H1 (cell line): ENCODE results near the gene CRYBB3. TPM values are rescaled to one million over a fixed set of nuclear protein-coding genes. Genes with fewer than 3 reads are reported as not detected.

Source experiments
- CTCF ChIA-PET: fragments of 300-600 bp; sonication (Branson Sonifier 250); formaldehyde crosslinking; loops from one replicate; lab custom pipeline; 2021; ENCODE audit not compliant: partially characterized antibody; lab: Charles Lee
- POLR2A ChIA-PET: fragments of 300-600 bp; sonication (Branson Sonifier 250); formaldehyde crosslinking; loops from one replicate; lab custom pipeline; 2021; ENCODE audit warnings: inconsistent platforms; ENCODE audit not compliant: partially characterized antibody; lab: Charles Lee
- DNase-seq, 2 experiments: peaks; one replicate each; pipeline versions ENCODE4 v3.0.0 to v3.0.0-alpha.2; 2010 to 2022; ENCODE audit warnings: low spot score in 2 of 2, low read depth in 1 of 2, mixed read lengths in 1 of 2
- FAIRE-seq: peaks from 2 replicates; lab custom pipeline; 2011; peaks lifted over from hg19 to GRCh38; lab: Jason Lieb, UNC
- H2AFZ ChIP-seq: 2 replicates; pipeline ENCODE4 v1.8.1; 2012; ENCODE audit warnings: low read length, inconsistent platforms
- H2AK5ac ChIP-seq: 2 replicates; pipeline ENCODE4 v1.6.1; 2013; ENCODE audit warnings: low read depth, low read length
- H2BK120ac ChIP-seq: replicated peaks from 2 replicates; pipeline ENCODE3; 2013; ENCODE audit warnings: low read depth, low read length, inconsistent platforms
- H2BK12ac ChIP-seq: 2 replicates; pipeline ENCODE4 v1.6.1; 2013; ENCODE audit warnings: low read depth, low read length
- H2BK15ac ChIP-seq: 2 replicates; pipeline ENCODE4 v1.6.1; 2013; ENCODE audit warnings: low read length
- H2BK20ac ChIP-seq: 2 replicates; pipeline ENCODE4 v1.6.1; 2013; ENCODE audit warnings: low read length
- H2BK5ac ChIP-seq: 2 replicates; pipeline ENCODE4 v1.6.1; 2013; ENCODE audit warnings: low read depth, low read length
- H3K14ac ChIP-seq: 2 replicates; pipeline ENCODE4 v1.6.1; 2013; ENCODE audit warnings: inconsistent platforms; ENCODE audit not compliant: insufficient read length
- H3K18ac ChIP-seq: 2 replicates; pipeline ENCODE4 v1.6.1; 2013; ENCODE audit warnings: low read length; ENCODE audit errors: extremely low read depth
- H3K23ac ChIP-seq: 2 replicates; pipeline ENCODE4 v1.6.1; 2013; ENCODE audit warnings: inconsistent platforms; ENCODE audit not compliant: insufficient read length
- H3K23me2 ChIP-seq: 2 replicates; pipeline ENCODE4 v1.6.1; 2013; ENCODE audit warnings: low read depth, low read length
- H3K27ac ChIP-seq: 2 replicates; pipeline ENCODE4 v1.6.1; 2011; ENCODE audit warnings: low read depth, low read length, inconsistent platforms
- H3K27me3 ChIP-seq, 4 experiments: replicated peaks in 1 of 4; 1 replicate in 1 of 4; 2 replicates in 3 of 4; pipeline versions ENCODE4 v1.6.1 to v1.8.1; 2011 to 2013; ENCODE audit warnings: low read length in 3 of 4, mild to moderate bottlenecking in 3 of 4, inconsistent platforms in 2 of 4, mixed read lengths in 2 of 4, moderate library complexity in 1 of 4; ENCODE audit not compliant: control insufficient read depth in 3 of 4, insufficient read depth in 3 of 4; ENCODE audit errors: extremely low read depth in 1 of 4
- H3K36me3 ChIP-seq, 4 experiments: 2 replicates each; pipeline versions ENCODE4 v1.6.1 to v1.8.1; 2011 to 2013; ENCODE audit warnings: mild to moderate bottlenecking in 4 of 4, low read length in 3 of 4, moderate library complexity in 2 of 4, control low read depth in 1 of 4, inconsistent platforms in 1 of 4; ENCODE audit not compliant: insufficient read depth in 4 of 4, control insufficient read depth in 2 of 4
- H3K4ac ChIP-seq: replicated peaks from 2 replicates; pipeline ENCODE3; 2013; ENCODE audit warnings: low read length, low read depth, mixed read lengths, inconsistent platforms; ENCODE audit not compliant: insufficient read length
- H3K4me1 ChIP-seq, 4 experiments: replicated peaks in 1 of 4; 1 replicate in 1 of 4; 2 replicates in 3 of 4; pipeline versions ENCODE4 v1.6.1 to v1.8.1; 2011 to 2013; ENCODE audit warnings: low read length in 3 of 4, inconsistent platforms in 2 of 4, mixed read lengths in 1 of 4; ENCODE audit not compliant: insufficient read depth in 4 of 4, control insufficient read depth in 3 of 4
- H3K4me2 ChIP-seq, 2 experiments: 2 replicates each; pipeline versions ENCODE4 v1.6.1 to v1.8.1; 2011 to 2013; ENCODE audit warnings: low read depth in 2 of 2, low read length in 2 of 2, control low read depth in 1 of 2, inconsistent platforms in 1 of 2, mild to moderate bottlenecking in 1 of 2; ENCODE audit not compliant: insufficient read depth in 1 of 2
- H3K4me3 ChIP-seq, 4 experiments: fragments of 200-600, 300-600 bp in 1 of 4; sonication (generic), shearing (Covaris generic), sonication (Bioruptor Twin) in 1 of 4; 2 replicates each; pipeline versions ENCODE4 v1.5.1 to v1.8.1; 2011 to 2016; ENCODE audit warnings: low read length in 4 of 4, low read depth in 3 of 4, control low read depth in 2 of 4, inconsistent platforms in 2 of 4, mild to moderate bottlenecking in 2 of 4, mixed read lengths in 1 of 4, moderate library complexity in 1 of 4; ENCODE audit not compliant: insufficient read depth in 2 of 4; ENCODE audit errors: extremely low read depth in 1 of 4
- H3K56ac ChIP-seq: replicated peaks from 2 replicates; pipeline ENCODE3; 2013; ENCODE audit warnings: low read depth, mild to moderate bottlenecking, mixed read lengths, low read length, inconsistent platforms; ENCODE audit not compliant: insufficient read length
- H3K79me1 ChIP-seq: 2 replicates; pipeline ENCODE4 v1.6.1; 2013; ENCODE audit warnings: low read depth, low read length, control low read depth
- H3K79me2 ChIP-seq, 2 experiments: 2 replicates each; pipeline versions ENCODE4 v1.6.1 to v1.8.1; 2012 to 2013; ENCODE audit warnings: low read length in 2 of 2, mild to moderate bottlenecking in 2 of 2, inconsistent platforms in 1 of 2; ENCODE audit not compliant: insufficient read depth in 2 of 2, control insufficient read depth in 1 of 2
- H3K9ac ChIP-seq, 4 experiments: replicated peaks in 1 of 4; 1 replicate in 1 of 4; 2 replicates in 3 of 4; pipeline versions ENCODE4 v1.6.1 to v1.8.1; 2011 to 2013; ENCODE audit warnings: low read depth in 3 of 4, low read length in 3 of 4, control low read depth in 2 of 4, mild to moderate bottlenecking in 2 of 4, moderate library complexity in 2 of 4, inconsistent platforms in 1 of 4; ENCODE audit errors: extremely low read depth in 1 of 4
- H3K9me3 ChIP-seq, 2 experiments: 2 replicates each; pipeline versions ENCODE4 v1.6.1 to v1.8.1; 2012 to 2013; ENCODE audit warnings: mild to moderate bottlenecking in 2 of 2, moderate library complexity in 2 of 2, control low read depth in 1 of 2, inconsistent platforms in 1 of 2, low read depth in 1 of 2, low read length in 1 of 2, mixed read lengths in 1 of 2; ENCODE audit not compliant: insufficient read depth in 2 of 2
- H4K20me1 ChIP-seq, 2 experiments: replicated peaks in 1 of 2; 2 replicates each; pipeline versions ENCODE3 to v1.8.1; 2011 to 2013; ENCODE audit warnings: inconsistent platforms in 2 of 2, low read length in 2 of 2, mild to moderate bottlenecking in 1 of 2; ENCODE audit not compliant: insufficient read depth in 2 of 2, control insufficient read depth in 1 of 2
- H4K5ac ChIP-seq: 2 replicates; pipeline ENCODE4 v1.6.1; 2013; ENCODE audit warnings: low read length, low read depth, mixed read lengths, inconsistent platforms; ENCODE audit not compliant: insufficient read length
- H4K8ac ChIP-seq: 2 replicates; pipeline ENCODE4 v1.8.0; 2013; ENCODE audit warnings: mild to moderate bottlenecking, moderate library complexity, low read length, inconsistent platforms; ENCODE audit not compliant: insufficient read depth; ENCODE audit errors: extremely low read depth
- H4K91ac ChIP-seq: replicated peaks from 2 replicates; pipeline ENCODE3; 2013; ENCODE audit warnings: low read length, mixed read lengths, inconsistent platforms; ENCODE audit not compliant: insufficient read length
- BCL11A ChIP-seq, 2 experiments: IDR thresholded peaks; one replicate each; pipeline ENCODE4 v1.6.1; 2011; ENCODE audit warnings: low read depth in 2 of 2, low read length in 2 of 2, mild to moderate bottlenecking in 2 of 2
- BRCA1 ChIP-seq: IDR thresholded peaks from 2 replicates; pipeline ENCODE4 v1.6.1; 2012; ENCODE audit warnings: low read depth, low read length, improper control_type of control experiment
- CHD1 ChIP-seq: IDR thresholded peaks from 2 replicates; pipeline ENCODE4 v1.6.1; 2012; ENCODE audit warnings: low read depth, low read length, improper control_type of control experiment
- GABPA ChIP-seq: IDR thresholded peaks from 2 replicates; pipeline ENCODE4 v1.6.1; 2011; ENCODE audit warnings: mild to moderate bottlenecking, low read length, moderate library complexity, borderline replicate concordance; ENCODE audit not compliant: insufficient read depth
- HDAC2 ChIP-seq, 2 experiments: fragments of 300-600 bp in 1 of 2; sonication (generic) in 1 of 2; IDR thresholded peaks; 2 replicates each; pipeline ENCODE4 v1.6.1; 2011 to 2012; ENCODE audit warnings: low read depth in 2 of 2, low read length in 2 of 2, mild to moderate bottlenecking in 2 of 2, moderate library complexity in 2 of 2, borderline replicate concordance in 1 of 2, inconsistent platforms in 1 of 2
- KDM4A ChIP-seq: IDR thresholded peaks from one replicate; pipeline ENCODE4 v1.7.1; 2012; ENCODE audit warnings: low read depth, mild to moderate bottlenecking, moderate library complexity, low read length, inconsistent platforms; ENCODE audit not compliant: severe bottlenecking
- MAFK ChIP-seq: IDR thresholded peaks from 2 replicates; pipeline ENCODE4 v1.6.1; 2012; ENCODE audit warnings: low read depth, mild to moderate bottlenecking, improper control_type of control experiment, low read length
- RAD21 ChIP-seq, 2 experiments: IDR thresholded peaks in 1 of 2; conservative IDR thresholded peaks in 1 of 2; 2 replicates each; pipeline ENCODE4 v1.6.1; 2011; ENCODE audit warnings: low read depth in 2 of 2, low read length in 2 of 2, improper control_type of control experiment in 1 of 2, inconsistent platforms in 1 of 2, mild to moderate bottlenecking in 1 of 2, moderate library complexity in 1 of 2
- RNF2 ChIP-seq: fragments of 200-900, 300-1000 bp; sonication (generic); IDR thresholded peaks from 2 replicates; pipeline ENCODE4 v1.7.1; 2016; ENCODE audit warnings: borderline replicate concordance, low read depth, mild to moderate bottlenecking, antibody characterized with exemption, low read length; ENCODE audit not compliant: poor library complexity, severe bottlenecking; ENCODE audit errors: missing control alignments
- TEAD4 ChIP-seq: IDR thresholded peaks from 2 replicates; pipeline ENCODE4 v1.6.1; 2012; ENCODE audit warnings: low read depth, low read length, inconsistent platforms, mixed read lengths
- WGBS, 2 experiments: shearing (Covaris generic) in 1 of 2; methylation state at CpG; one replicate each; pipeline versions ENCODE4 v1.1.6 to v1.1.7; 2013 to 2015; ENCODE audit warnings: low lambda C conversion rate in 2 of 2, mixed read lengths in 2 of 2, inconsistent platforms in 1 of 2, low coverage in 1 of 2, missing lambda C conversion rate in 1 of 2; ENCODE audit not compliant: insufficient replicate concordance in 2 of 2, insufficient coverage in 1 of 2, insufficient read length in 1 of 2; ENCODE audit errors: extremely low coverage in 1 of 2, missing lambda C conversion rate in 1 of 2; 5-methylcytosine and 5-hydroxymethylcytosine counted together
- polyA plus RNA-seq, 7 experiments: library from polyadenylated mRNA; depleted of rRNA in 3 of 7; stranded (reverse) in 5 of 7; unstranded in 2 of 7; fragments of >200 nt in 5 of 7; fragments of 200-250 nt in 2 of 7; gene quantifications; 1 replicate in 5 of 7; 2 replicates in 1 of 7; 4 replicates in 1 of 7; pipeline versions ENCODE4 v1.2.1 to v1.2.3, GENCODE V29; 2011 to 2013; ENCODE audit warnings: missing spikeins in 2 of 7, mixed read lengths in 2 of 7
- total RNA-seq: library from RNA; stranded (reverse); fragmentation: NEBNext Ultra II Directional; extraction: Animal tissue kit (Norgen Biotek cat#: 25700); gene quantifications from 2 replicates; pipeline ENCODE4 v1.2.1, GENCODE V29; 2021

The CRYBB3 gene
- total and polyA plus RNA-seq, 2 of the 8 experiments (the other 6 are each of a cell fraction or from before 2014, with no cell fraction given), result 0.44 to 0.58 TPM

- H3K9ac ChIP-seq, result no peak overlapping the region
- WGBS, 2 experiments, result 94% methylated on average over 14 of the region's 14 CpGs; no CpG with 5 or more reads in 1 of the 2 experiments
- FAIRE-seq (no peak), DNase-seq (no peak)
- H2BK20ac ChIP-seq, result no peak overlapping the region
- no peak overlapping the region for H3K4me3 ChIP-seq
- H3K79me2 ChIP-seq, result no peaks in the 10 kb centered on the region
- H4K8ac ChIP-seq, result no peak overlapping the region
- H2AK5ac ChIP-seq, result no peak overlapping the region
- no peak overlapping the region for H3K14ac ChIP-seq
- no peak overlapping the region for H2BK5ac ChIP-seq
- no peak overlapping the region for H4K5ac ChIP-seq
- no peaks in the 10 kb centered on the region for H3K79me1 ChIP-seq
- H3K36me3 ChIP-seq, result no peaks in the 10 kb centered on the region
- H3K27ac ChIP-seq, result no peak overlapping the region
- H3K4me1 ChIP-seq, result no peaks in the 10 kb centered on the region
- H3K18ac ChIP-seq, result no peak overlapping the region
- no peak overlapping the region for H2BK15ac ChIP-seq
- H2AFZ ChIP-seq, result no peak overlapping the region
- POLR2A ChIA-PET, result no interaction called here
- CTCF ChIA-PET, result interaction anchor here (0.5 to 6.0 kb wide), 5 partner anchors 56 to 161 kb away, joined by 3 to 37 read pairs (median 5); no protein-coding TSS in a partner anchor
- no peak overlapping the region for H2BK120ac ChIP-seq
- H4K20me1 ChIP-seq, result peaks cover 0 to 3% of the 10 kb centered on the region in 2 experiments
- no peaks in the 10 kb centered on the region for H3K27me3 ChIP-seq
- H3K4ac ChIP-seq, result no peak overlapping the region
- no peak overlapping the region for H3K23ac ChIP-seq
- no peak overlapping the region for H3K56ac ChIP-seq
- H3K23me2 ChIP-seq, result no peaks in the 10 kb centered on the region
- no peaks in the 10 kb centered on the region for H3K9me3 ChIP-seq
- H3K4me2 ChIP-seq, result no peak overlapping the region
- no peak overlapping the region for H4K91ac ChIP-seq
- H2BK12ac ChIP-seq, result no peak overlapping the region
- no peak for TF ChIP-seq CHD1
- no peak for TF ChIP-seq TEAD4
- TF ChIP-seq KDM4A, result no peak
- no peak for TF ChIP-seq RAD21 (IDR thresholded peaks at IDR 0.05 in 1 of 2, conservative IDR thresholded peaks at IDR 0.05 in 1 of 2; ENCODE audit: low read depth in 2 of 2, low read length in 2 of 2)
- TF ChIP-seq RNF2, result no peak
- TF ChIP-seq BRCA1, result no peak
- no peak for TF ChIP-seq HDAC2 (IDR thresholded peaks at IDR 0.05; ENCODE audit: borderline replicate concordance in 1 of 2, low read depth in 2 of 2, low read length in 2 of 2)
- TF ChIP-seq BCL11A (IDR thresholded peaks at IDR 0.05; ENCODE audit: low read depth in 2 of 2, low read length in 2 of 2), result no peak
- TF ChIP-seq MAFK, result no peak
- TF ChIP-seq GABPA, result no peak
Measured at GRCh38 chr22:25167834-25168601, 31.6 kb upstream of the CRYBB3 start.
